Measurements from ENCODE around the gene OTOG. TPM values are rescaled to one million over a fixed set of nuclear protein-coding genes. Genes with fewer than 3 reads are reported as not detected.

Gene OTOG
- total and polyA plus RNA-seq, 2 of the 8 experiments (the other 6 are each of a cell fraction or from before 2014, with no cell fraction given): 0.41 to 1.5 TPM

- TF ChIP-seq RBBP5 (IDR thresholded peaks at IDR 0.05; ENCODE audit: borderline replicate concordance, low read depth, low read length) (no peak), SP2 (IDR thresholded peaks at IDR 0.05; ENCODE audit: low read length) (no peak), POU5F1 (IDR thresholded peaks at IDR 0.05; ENCODE audit: low read depth, low read length) (no peak), MAFK (IDR thresholded peaks at IDR 0.05; ENCODE audit: low read depth, low read length) (no peak), RXRA (IDR thresholded peaks at IDR 0.05; ENCODE audit: insufficient read depth, low read depth, low read length) (no peak), SP1 (IDR thresholded peaks at IDR 0.05; ENCODE audit: low read depth, low read length) (no peak), TAF7 (optimal IDR thresholded peaks at IDR 0.05; ENCODE audit: borderline replicate concordance, low read depth, low read length) (no peak), HDAC2 (IDR thresholded peaks at IDR 0.05; ENCODE audit: borderline replicate concordance in 1 of 2, low read depth in 2 of 2, low read length in 2 of 2) (no peak), KDM4A (IDR thresholded peaks at IDR 0.05; ENCODE audit: low read depth, low read length, severe bottlenecking) (no peak), SIRT6 (IDR thresholded peaks at IDR 0.05; ENCODE audit: low read length) (no peak)
These were observed 4.4 kb downstream of the OTOG start (continued) for GRCh38 chr11:17551347-17552040.
